Measurements from ENCODE around the gene CKAP2L.

GRCh38 chr2:112722816-112723546, 41.4 kb downstream of the CKAP2L start:
- TF ChIP-seq POLR2A (IDR thresholded peaks at IDR 0.05; ENCODE audit: low read length) = no peak
- TF ChIP-seq GATA1 (IDR thresholded peaks at IDR 0.05; ENCODE audit: low read depth, low read length) = no peak
